Mesendoderm (in vitro differentiated cells): Measurements from ENCODE around the gene DHX57. TPM values are rescaled to one million over a fixed set of nuclear protein-coding genes. Genes with fewer than 3 reads are reported as not detected.

ENCODE experiments used
- DNase-seq: peaks from one replicate; pipeline ENCODE4 v3.0.0; 2013
- H2AK5ac ChIP-seq: 2 replicates; pipeline ENCODE4 v1.6.1; 2013; ENCODE audit warnings: low read length, inconsistent platforms
- H2BK120ac ChIP-seq: 2 replicates; pipeline ENCODE4 v1.6.1; 2013; ENCODE audit warnings: low read depth, mild to moderate bottlenecking, low read length, moderate library complexity, mixed read lengths
- H2BK15ac ChIP-seq: replicated peaks from 2 replicates; pipeline ENCODE4 v1.6.1; 2013; ENCODE audit warnings: low read depth, mild to moderate bottlenecking, moderate library complexity
- H2BK5ac ChIP-seq: 2 replicates; pipeline ENCODE4 v1.6.1; 2013; ENCODE audit warnings: low read length, inconsistent platforms
- H3K18ac ChIP-seq: 2 replicates; pipeline ENCODE4 v1.6.1; 2013; ENCODE audit warnings: mild to moderate bottlenecking, low read length, mixed read lengths
- H3K23ac ChIP-seq: one replicate; pipeline ENCODE4 v1.6.1; 2013; ENCODE audit warnings: low read length
- H3K27ac ChIP-seq: 2 replicates; pipeline ENCODE4 v1.5.1; 2013; ENCODE audit warnings: low read depth, mild to moderate bottlenecking, inconsistent platforms, low read length, moderate library complexity
- H3K27me3 ChIP-seq: 2 replicates; pipeline ENCODE4 v1.6.1; 2013; ENCODE audit warnings: low read length, control low read depth, mild to moderate bottlenecking, inconsistent platforms; ENCODE audit not compliant: insufficient read depth, poor library complexity
- H3K36me3 ChIP-seq: 2 replicates; pipeline ENCODE4 v1.6.1; 2013; ENCODE audit warnings: low read length, inconsistent platforms; ENCODE audit not compliant: control insufficient read depth, insufficient read depth
- H3K4ac ChIP-seq: one replicate; pipeline ENCODE4 v1.6.1; 2013; ENCODE audit warnings: low read depth, mild to moderate bottlenecking, low read length, moderate library complexity
- H3K4me1 ChIP-seq: 2 replicates; pipeline ENCODE4 v1.6.1; 2013; ENCODE audit warnings: low read depth, low read length, inconsistent platforms; ENCODE audit not compliant: control insufficient read depth
- H3K4me2 ChIP-seq: 2 replicates; pipeline ENCODE4 v1.6.1; 2013; ENCODE audit warnings: low read length
- H3K4me3 ChIP-seq: 2 replicates; pipeline ENCODE4 v1.5.1; 2013; ENCODE audit warnings: mild to moderate bottlenecking, low read length
- H3K56ac ChIP-seq: one replicate; pipeline ENCODE4 v1.6.1; 2013; ENCODE audit warnings: low read length
- H3K79me1 ChIP-seq: 2 replicates; pipeline ENCODE4 v1.6.1; 2013; ENCODE audit warnings: low read length, inconsistent platforms
- H3K79me2 ChIP-seq: 2 replicates; pipeline ENCODE4 v1.6.1; 2013; ENCODE audit warnings: mild to moderate bottlenecking, low read length; ENCODE audit not compliant: control insufficient read depth, insufficient read depth
- H3K9ac ChIP-seq: 2 replicates; pipeline ENCODE4 v1.6.1; 2013; ENCODE audit warnings: low read length, inconsistent platforms
- H4K5ac ChIP-seq: one replicate; pipeline ENCODE4 v1.6.1; 2013; ENCODE audit warnings: low read length
- H4K8ac ChIP-seq: one replicate; pipeline ENCODE4 v1.6.1; 2013; ENCODE audit warnings: low read depth, mild to moderate bottlenecking, control low read depth, low read length, moderate library complexity
- WGBS: extraction: QIAGEN DNeasy Blood & Tissue Kit; methylation state at CpG from one replicate; pipeline ENCODE4 v1.1.7; 2013; ENCODE audit warnings: low lambda C conversion rate, missing lambda C conversion rate; ENCODE audit not compliant: insufficient coverage; ENCODE audit errors: extremely low coverage; 5-methylcytosine and 5-hydroxymethylcytosine counted together
- polyA plus RNA-seq, 2 experiments: library from polyadenylated mRNA; stranded (reverse); fragments of 200-250 nt; gene quantifications; one replicate each; pipeline ENCODE4 v1.2.3, GENCODE V29; 2013

DHX57 gene, protein sequence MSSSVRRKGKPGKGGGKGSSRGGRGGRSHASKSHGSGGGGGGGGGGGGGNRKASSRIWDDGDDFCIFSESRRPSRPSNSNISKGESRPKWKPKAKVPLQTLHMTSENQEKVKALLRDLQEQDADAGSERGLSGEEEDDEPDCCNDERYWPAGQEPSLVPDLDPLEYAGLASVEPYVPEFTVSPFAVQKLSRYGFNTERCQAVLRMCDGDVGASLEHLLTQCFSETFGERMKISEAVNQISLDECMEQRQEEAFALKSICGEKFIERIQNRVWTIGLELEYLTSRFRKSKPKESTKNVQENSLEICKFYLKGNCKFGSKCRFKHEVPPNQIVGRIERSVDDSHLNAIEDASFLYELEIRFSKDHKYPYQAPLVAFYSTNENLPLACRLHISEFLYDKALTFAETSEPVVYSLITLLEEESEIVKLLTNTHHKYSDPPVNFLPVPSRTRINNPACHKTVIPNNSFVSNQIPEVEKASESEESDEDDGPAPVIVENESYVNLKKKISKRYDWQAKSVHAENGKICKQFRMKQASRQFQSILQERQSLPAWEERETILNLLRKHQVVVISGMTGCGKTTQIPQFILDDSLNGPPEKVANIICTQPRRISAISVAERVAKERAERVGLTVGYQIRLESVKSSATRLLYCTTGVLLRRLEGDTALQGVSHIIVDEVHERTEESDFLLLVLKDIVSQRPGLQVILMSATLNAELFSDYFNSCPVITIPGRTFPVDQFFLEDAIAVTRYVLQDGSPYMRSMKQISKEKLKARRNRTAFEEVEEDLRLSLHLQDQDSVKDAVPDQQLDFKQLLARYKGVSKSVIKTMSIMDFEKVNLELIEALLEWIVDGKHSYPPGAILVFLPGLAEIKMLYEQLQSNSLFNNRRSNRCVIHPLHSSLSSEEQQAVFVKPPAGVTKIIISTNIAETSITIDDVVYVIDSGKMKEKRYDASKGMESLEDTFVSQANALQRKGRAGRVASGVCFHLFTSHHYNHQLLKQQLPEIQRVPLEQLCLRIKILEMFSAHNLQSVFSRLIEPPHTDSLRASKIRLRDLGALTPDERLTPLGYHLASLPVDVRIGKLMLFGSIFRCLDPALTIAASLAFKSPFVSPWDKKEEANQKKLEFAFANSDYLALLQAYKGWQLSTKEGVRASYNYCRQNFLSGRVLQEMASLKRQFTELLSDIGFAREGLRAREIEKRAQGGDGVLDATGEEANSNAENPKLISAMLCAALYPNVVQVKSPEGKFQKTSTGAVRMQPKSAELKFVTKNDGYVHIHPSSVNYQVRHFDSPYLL (N-terminal part only)
- 17.2 TPM for polyA plus RNA-seq (2013, experiment 1 of 2)
- 16.5 TPM for polyA plus RNA-seq (2013, experiment 2 of 2)

DNA sequence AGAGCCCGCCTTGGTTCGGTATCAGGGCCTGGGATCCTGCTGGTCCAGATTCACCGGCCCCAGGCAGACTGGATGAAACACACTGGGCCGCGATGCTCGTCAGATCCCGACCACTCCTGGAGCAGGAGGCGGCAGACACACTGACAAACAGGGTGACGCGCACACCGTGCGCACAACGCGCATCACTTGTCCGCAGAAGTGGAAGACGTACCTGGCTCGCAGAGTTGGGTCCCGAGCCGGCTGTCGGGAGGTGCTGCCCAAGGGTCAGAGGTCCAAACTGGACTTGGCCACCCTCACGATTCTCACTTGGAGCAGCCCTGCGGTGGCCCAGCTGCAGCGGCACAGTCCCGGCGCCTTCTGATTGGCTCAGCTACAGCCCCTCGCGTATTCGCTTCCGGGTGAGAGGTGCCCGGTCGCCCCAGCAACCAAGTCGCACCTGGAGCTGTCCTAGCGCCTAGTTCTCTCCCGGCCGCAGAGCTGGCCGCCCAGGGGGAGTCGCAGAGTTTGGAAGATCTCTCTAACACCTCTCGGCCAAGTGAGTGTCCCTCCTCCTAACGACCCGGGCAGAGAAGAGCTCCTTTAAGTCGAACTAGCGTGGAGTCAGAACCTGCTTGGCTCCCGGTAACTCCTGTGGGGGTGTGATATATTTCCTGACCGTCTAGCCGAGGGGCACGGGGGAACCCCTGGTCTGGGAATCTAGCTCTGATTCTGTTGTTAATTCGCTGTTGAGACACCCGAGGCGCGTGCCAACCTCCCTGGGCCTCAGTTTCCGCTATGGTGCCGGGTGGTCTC is at the start of gene DHX57, which contains the start of gene MORN2:
TSS of gene DHX57 (minus strand) at position 359 of the 792 bp plus-strand sequence. CDS start 7,529 bp downstream, outside the sequence.
TSS of gene MORN2 (plus strand) at position 401 of the 792 bp plus-strand sequence.
- Histone ChIP-seq H3K27me3 (no peaks in the 10 kb centered on the region), H4K8ac (no peak within 1 kb of the TSS), H3K4me3 (peak within 1 kb of the TSS; percentile 97), H3K4ac (no peak within 1 kb of the TSS), H2BK5ac (no peak within 1 kb of the TSS), H3K23ac (no peak within 1 kb of the TSS), H3K79me2 (peaks cover 6% of the 10 kb centered on the region), H3K56ac (peak within 1 kb of the TSS; percentile 96), H3K27ac (no peak within 1 kb of the TSS), H2BK15ac (no peak within 1 kb of the TSS), H4K5ac (no peak within 1 kb of the TSS), H2BK120ac (no peak within 1 kb of the TSS), H3K18ac (no peak within 1 kb of the TSS), H3K36me3 (no peaks in the 10 kb centered on the region), H3K9ac (peak within 1 kb of the TSS; percentile 88), H3K4me1 (peaks cover 2% of the 10 kb centered on the region), H3K79me1 (peaks cover 6% of the 10 kb centered on the region), H2AK5ac (no peak within 1 kb of the TSS), H3K4me2 (peak within 1 kb of the TSS; percentile 83)
- DNase-seq = peak; percentile 95
- no CpG with 5 or more reads among the region's 52 CpGs for WGBS

DNA sequence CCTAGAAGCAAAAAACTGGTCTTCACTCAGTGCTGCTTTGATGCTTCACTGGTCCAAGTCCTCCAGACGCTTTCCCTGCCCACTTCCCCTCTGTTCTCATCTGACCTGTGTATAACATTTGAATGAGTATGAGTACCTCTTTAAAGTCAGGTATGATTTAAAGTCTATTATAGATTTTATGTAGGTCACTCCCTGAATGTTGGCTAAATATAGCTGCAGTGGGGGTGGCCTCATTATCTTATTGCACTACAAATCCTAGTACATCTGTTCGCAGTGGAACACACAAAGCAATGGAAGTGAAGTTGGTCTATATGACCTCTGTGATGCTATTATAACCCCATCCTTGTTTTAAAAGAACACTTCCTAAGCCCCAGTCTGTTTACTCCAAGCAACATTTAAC is 47.2 kb upstream of the DHX57 start:
- Histone ChIP-seq H3K79me2 (no peaks in the 10 kb centered on the region), H4K8ac (no peak overlapping the region), H2BK5ac (no peak overlapping the region), H3K27me3 (no peaks in the 10 kb centered on the region), H3K4me1 (no peaks in the 10 kb centered on the region), H3K4me3 (no peak overlapping the region), H4K5ac (no peak overlapping the region), H2BK120ac (no peak overlapping the region), H2BK15ac (no peak overlapping the region), H3K56ac (no peak overlapping the region), H3K4me2 (no peak overlapping the region), H3K18ac (no peak overlapping the region), H3K79me1 (no peaks in the 10 kb centered on the region), H3K4ac (no peak overlapping the region), H3K9ac (no peak overlapping the region), H2AK5ac (no peak overlapping the region), H3K23ac (no peak overlapping the region), H3K36me3 (no peaks in the 10 kb centered on the region), H3K27ac (no peak overlapping the region)
- DNase-seq = no peak
- WGBS = no CpG with 5 or more reads among the region's 2 CpGs

DNA sequence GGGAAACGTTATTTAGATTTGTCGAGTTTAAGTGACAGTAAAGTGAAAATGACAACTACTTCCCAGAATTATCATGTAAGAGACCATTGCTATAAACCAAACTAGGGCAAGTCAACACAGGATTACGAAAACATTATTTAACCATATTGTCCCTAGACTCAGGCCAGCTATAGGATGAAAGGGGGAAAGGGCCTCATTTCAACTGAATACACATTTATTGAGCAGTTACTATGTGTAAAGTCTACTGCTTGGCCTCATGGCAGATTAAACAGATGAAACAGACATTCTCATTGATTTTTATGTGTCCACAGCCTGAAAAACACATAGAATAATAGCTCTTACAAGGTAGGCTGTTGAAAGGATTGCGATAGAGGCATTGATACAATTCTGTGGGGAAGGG is 46.7 kb upstream of the DHX57 start:
- no peaks in the 10 kb centered on the region for H3K4me1 ChIP-seq
- H2BK5ac ChIP-seq = no peak overlapping the region
- H3K4ac ChIP-seq = no peak overlapping the region
- no peaks in the 10 kb centered on the region for H3K79me1 ChIP-seq
- H3K23ac ChIP-seq = no peak overlapping the region
- H3K36me3 ChIP-seq = no peaks in the 10 kb centered on the region
- DNase-seq = no peak
- no peak overlapping the region for H4K5ac ChIP-seq
- H4K8ac ChIP-seq = no peak overlapping the region
- no peak overlapping the region for H2AK5ac ChIP-seq
- no peak overlapping the region for H2BK15ac ChIP-seq
- WGBS = no CpG with 5 or more reads among the region's 4 CpGs
- no peaks in the 10 kb centered on the region for H3K79me2 ChIP-seq
- H3K18ac ChIP-seq = no peak overlapping the region
- H3K4me2 ChIP-seq = no peak overlapping the region
- no peak overlapping the region for H3K27ac ChIP-seq
- H3K9ac ChIP-seq = no peak overlapping the region
- no peak overlapping the region for H3K4me3 ChIP-seq
- H3K27me3 ChIP-seq = no peaks in the 10 kb centered on the region
- no peak overlapping the region for H3K56ac ChIP-seq
- no peak overlapping the region for H2BK120ac ChIP-seq

DNA sequence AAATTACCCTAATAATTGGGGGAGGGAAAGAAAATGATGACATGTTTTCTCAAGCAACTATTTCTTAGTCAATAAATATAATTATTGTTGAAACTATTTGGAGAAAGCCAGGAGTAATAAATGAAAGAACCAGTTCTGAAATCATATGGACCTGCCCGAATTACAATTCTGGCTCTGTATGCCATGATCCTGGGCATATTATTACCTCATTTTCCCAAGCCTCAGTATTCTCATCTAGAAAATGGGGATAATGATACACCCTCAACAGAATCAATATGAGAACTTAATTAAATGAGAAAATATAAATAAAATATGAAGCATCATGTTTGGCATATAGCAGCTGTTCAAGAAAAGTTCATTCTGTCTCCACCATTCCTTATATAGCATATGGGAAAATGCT is 36.9 kb upstream of the DHX57 start:
- Histone ChIP-seq H3K4me2 (no peak overlapping the region), H3K56ac (no peak overlapping the region), H2BK15ac (no peak overlapping the region), H3K9ac (no peak overlapping the region), H4K8ac (no peak overlapping the region), H3K79me2 (no peaks in the 10 kb centered on the region), H4K5ac (no peak overlapping the region), H3K27me3 (no peaks in the 10 kb centered on the region), H3K36me3 (no peaks in the 10 kb centered on the region), H2AK5ac (no peak overlapping the region), H3K23ac (no peak overlapping the region), H3K18ac (no peak overlapping the region), H3K27ac (no peak overlapping the region), H3K4ac (no peak overlapping the region), H3K79me1 (no peaks in the 10 kb centered on the region), H3K4me1 (no peaks in the 10 kb centered on the region), H2BK5ac (no peak overlapping the region), H3K4me3 (no peak overlapping the region), H2BK120ac (no peak overlapping the region)
- no CpG with 5 or more reads among the region's 1 CpG for WGBS
- no peak for DNase-seq

DNA sequence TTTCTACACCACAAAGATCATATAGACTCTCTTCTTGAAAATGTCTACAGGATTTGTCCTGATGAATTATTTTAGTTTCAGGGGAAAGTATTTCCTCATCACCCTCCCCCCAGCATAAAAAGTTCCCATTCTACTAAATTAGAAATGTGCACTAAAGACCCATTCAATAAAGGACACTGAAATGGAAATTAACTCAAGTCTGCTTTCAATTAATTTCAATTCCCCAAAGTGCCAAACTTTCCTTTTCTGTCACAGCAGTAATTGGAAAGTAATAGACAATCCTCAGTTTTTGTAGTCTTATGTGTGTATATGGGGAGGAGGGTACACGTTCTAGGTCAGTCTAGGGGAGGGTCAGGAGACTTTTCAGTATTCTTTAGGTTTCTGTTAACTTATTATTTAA is 35.5 kb upstream of the DHX57 start:
- no peak overlapping the region for H2BK5ac ChIP-seq
- no peak overlapping the region for H2BK15ac ChIP-seq
- no peak overlapping the region for H3K27ac ChIP-seq
- no peaks in the 10 kb centered on the region for H3K4me1 ChIP-seq
- H3K9ac ChIP-seq = no peak overlapping the region
- H4K5ac ChIP-seq = no peak overlapping the region
- no peaks in the 10 kb centered on the region for H3K27me3 ChIP-seq
- H2AK5ac ChIP-seq = no peak overlapping the region
- H3K79me1 ChIP-seq = no peaks in the 10 kb centered on the region
- no peak overlapping the region for H3K4me3 ChIP-seq
- WGBS = no CpG with 5 or more reads among the region's 1 CpG
- no peaks in the 10 kb centered on the region for H3K79me2 ChIP-seq
- H3K23ac ChIP-seq = no peak overlapping the region
- H4K8ac ChIP-seq = no peak overlapping the region
- no peak overlapping the region for H3K4me2 ChIP-seq
- no peak overlapping the region for H3K56ac ChIP-seq
- no peak for DNase-seq
- H3K4ac ChIP-seq = no peak overlapping the region
- H3K36me3 ChIP-seq = no peaks in the 10 kb centered on the region
- H2BK120ac ChIP-seq = no peak overlapping the region
- H3K18ac ChIP-seq = no peak overlapping the region
